Neuronal stem cell (in vitro differentiated cells): ENCODE results near the gene LMO2.

Experiments
- DNase-seq: peaks from one replicate; pipeline ENCODE4 v3.0.0-alpha.2; 2013; ENCODE audit warnings: low spot score
- H2AFZ ChIP-seq: one replicate; pipeline ENCODE4 v1.6.1; 2013; ENCODE audit warnings: mild to moderate bottlenecking, low read length, inconsistent platforms
- H2AK5ac ChIP-seq: 2 replicates; pipeline ENCODE4 v1.6.1; 2013; ENCODE audit warnings: low read depth, mild to moderate bottlenecking, inconsistent platforms, low read length, moderate library complexity, mixed read lengths
- H2BK120ac ChIP-seq: 2 replicates; pipeline ENCODE4 v1.6.1; 2013; ENCODE audit warnings: low read depth, mild to moderate bottlenecking, inconsistent platforms, low read length, moderate library complexity, mixed read lengths
- H2BK12ac ChIP-seq: one replicate; pipeline ENCODE4 v1.6.1; 2013; ENCODE audit warnings: low read length, inconsistent platforms
- H2BK15ac ChIP-seq: 2 replicates; pipeline ENCODE4 v1.6.1; 2013; ENCODE audit warnings: mild to moderate bottlenecking, low read length, inconsistent platforms, mixed read lengths
- H2BK5ac ChIP-seq: one replicate; pipeline ENCODE4 v1.6.1; 2013; ENCODE audit warnings: inconsistent platforms, mild to moderate bottlenecking, low read length, moderate library complexity
- H3K14ac ChIP-seq: one replicate; pipeline ENCODE4 v1.6.1; 2013; ENCODE audit warnings: low read length, inconsistent platforms
- H3K18ac ChIP-seq: 2 replicates; pipeline ENCODE4 v1.6.1; 2013; ENCODE audit warnings: low read length, inconsistent platforms
- H3K23ac ChIP-seq: 2 replicates; pipeline ENCODE4 v1.6.1; 2013; ENCODE audit warnings: low read depth, mild to moderate bottlenecking, mixed read lengths, low read length, inconsistent platforms; ENCODE audit not compliant: poor library complexity
- H3K27ac ChIP-seq: replicated peaks from 3 replicates; pipeline ENCODE4 v1.5.1; 2013; ENCODE audit warnings: low read length, inconsistent platforms
- H3K27me3 ChIP-seq, 3 experiments: 2 replicates each; pipeline ENCODE4 v1.6.1; 2013; ENCODE audit warnings: low read length in 3 of 3, mild to moderate bottlenecking in 2 of 3, inconsistent platforms in 1 of 3, low read depth in 1 of 3, mixed read lengths in 1 of 3, moderate library complexity in 1 of 3; ENCODE audit not compliant: control insufficient read depth in 3 of 3, insufficient read depth in 3 of 3
- H3K36me3 ChIP-seq, 2 donors: replicated peaks in 1 of 2; 2 replicates each; pipeline ENCODE4 v1.6.1; 2013; ENCODE audit warnings: low read length in 2 of 2; ENCODE audit not compliant: control insufficient read depth in 2 of 2, insufficient read depth in 2 of 2
- H3K4ac ChIP-seq: 2 replicates; pipeline ENCODE4 v1.6.1; 2013; ENCODE audit warnings: inconsistent platforms, mild to moderate bottlenecking, low read length, moderate library complexity
- H3K4me1 ChIP-seq, 2 donors: 1 replicate in 1 of 2; 2 replicates in 1 of 2; pipeline ENCODE4 v1.6.1; 2013; ENCODE audit warnings: low read length in 2 of 2, low read depth in 1 of 2; ENCODE audit not compliant: control insufficient read depth in 2 of 2, insufficient read depth in 1 of 2
- H3K4me2 ChIP-seq: one replicate; pipeline ENCODE4 v1.6.1; 2013; ENCODE audit warnings: mild to moderate bottlenecking, low read length, inconsistent platforms; ENCODE audit not compliant: insufficient read depth, poor library complexity, severe bottlenecking
- H3K4me3 ChIP-seq, 2 donors: 2 replicates each; pipeline ENCODE4 v1.5.1; 2013; ENCODE audit warnings: low read length in 2 of 2, mild to moderate bottlenecking in 2 of 2, inconsistent platforms in 1 of 2, moderate library complexity in 1 of 2
- H3K79me1 ChIP-seq: one replicate; pipeline ENCODE4 v1.6.1; 2013; ENCODE audit warnings: low read depth, mild to moderate bottlenecking, inconsistent platforms, low read length, moderate library complexity
- H3K9ac ChIP-seq: one replicate; pipeline ENCODE4 v1.6.1; 2013; ENCODE audit warnings: mild to moderate bottlenecking, low read depth, low read length, inconsistent platforms; ENCODE audit not compliant: poor library complexity
- H3K9me3 ChIP-seq, 2 donors: replicated peaks in 1 of 2; 2 replicates each; pipeline versions ENCODE3 to v1.6.1; 2013; ENCODE audit warnings: low read length in 2 of 2, mild to moderate bottlenecking in 2 of 2, inconsistent platforms in 1 of 2, low read depth in 1 of 2, mixed read lengths in 1 of 2, moderate library complexity in 1 of 2; ENCODE audit not compliant: control insufficient read depth in 2 of 2, insufficient read depth in 1 of 2
- H4K8ac ChIP-seq: one replicate; pipeline ENCODE4 v1.6.1; 2013; ENCODE audit warnings: low read depth, mild to moderate bottlenecking, inconsistent platforms, low read length, moderate library complexity
- H4K91ac ChIP-seq: one replicate; pipeline ENCODE4 v1.6.1; 2013; ENCODE audit warnings: low read length, low read depth, mild to moderate bottlenecking, inconsistent platforms; ENCODE audit not compliant: poor library complexity
- WGBS, 2 donors: extraction: QIAGEN DNeasy Blood & Tissue Kit; methylation state at CpG; one replicate each; pipeline ENCODE4 v1.1.7; 2013; ENCODE audit warnings: missing lambda C conversion rate in 2 of 2, mixed read lengths in 1 of 2; ENCODE audit not compliant: insufficient read length in 2 of 2, insufficient replicate concordance in 1 of 2; ENCODE audit errors: extremely low coverage in 2 of 2; 5-methylcytosine and 5-hydroxymethylcytosine counted together

LMO2 gene

GRCh38 chr11:33857933-33858371 is 33.9 kb downstream of the LMO2 start:
- Histone ChIP-seq H3K18ac (no peak overlapping the region), H2BK12ac (no peak overlapping the region), H3K9me3 (no peaks in the 10 kb centered on the region), H2BK15ac (no peak overlapping the region), H2BK120ac (no peak overlapping the region), H3K4me1 (peaks cover 0 to 3% of the 10 kb centered on the region in 2 donors), H4K91ac (no peak overlapping the region), H3K36me3 (no peaks in the 10 kb centered on the region), H3K9ac (no peak overlapping the region), H2AFZ (no peak overlapping the region), H3K27ac (no peak overlapping the region), H2BK5ac (no peak overlapping the region), H3K4me2 (no peak overlapping the region), H3K79me1 (no peaks in the 10 kb centered on the region), H4K8ac (no peak overlapping the region), H3K27me3 (peaks cover 0 to 67% (median 0%) of the 10 kb centered on the region in 3 experiments), H2AK5ac (no peak overlapping the region), H3K23ac (no peak overlapping the region), H3K4ac (no peak overlapping the region), H3K14ac (no peak overlapping the region), H3K4me3 (no peak overlapping the region)
- DNase-seq = peak; percentile 76
- no CpG with 5 or more reads among the region's 10 CpGs for WGBS, 2 donors

- Histone ChIP-seq H3K23ac (no peak overlapping the region), H3K36me3 (no peaks in the 10 kb centered on the region), H3K4me1 (no peaks in the 10 kb centered on the region), H2AFZ (no peak overlapping the region), H3K4me2 (no peak overlapping the region), H3K14ac (no peak overlapping the region), H3K9me3 (no peaks in the 10 kb centered on the region), H4K91ac (no peak overlapping the region), H4K8ac (no peak overlapping the region), H3K27ac (no peak overlapping the region), H2BK5ac (no peak overlapping the region), H2BK12ac (no peak overlapping the region), H2AK5ac (no peak overlapping the region), H3K4me3 (no peak overlapping the region), H3K79me1 (no peaks in the 10 kb centered on the region), H3K9ac (no peak overlapping the region), H2BK120ac (no peak overlapping the region), H3K18ac (no peak overlapping the region), H2BK15ac (no peak overlapping the region), H3K4ac (no peak overlapping the region), H3K27me3 (peaks cover 0 to 53% (median 0%) of the 10 kb centered on the region in 3 experiments)
- no peak for DNase-seq
- no CpG with 5 or more reads among the region's 2 CpGs for WGBS, 2 donors
Measured at GRCh38 chr11:33855500-33855899, 36.4 kb downstream of the LMO2 start.

- Histone ChIP-seq H2AK5ac (no peak overlapping the region), H2BK12ac (no peak overlapping the region), H2BK5ac (no peak overlapping the region), H3K27ac (no peak overlapping the region), H3K14ac (no peak overlapping the region), H3K36me3 (no peaks in the 10 kb centered on the region), H3K23ac (no peak overlapping the region), H2BK120ac (no peak overlapping the region), H3K27me3 (peaks cover 0 to 23% (median 0%) of the 10 kb centered on the region in 3 experiments), H4K8ac (no peak overlapping the region), H4K91ac (no peak overlapping the region), H3K9ac (no peak overlapping the region), H3K4ac (no peak overlapping the region), H3K4me2 (no peak overlapping the region), H3K79me1 (no peaks in the 10 kb centered on the region), H3K4me1 (no peaks in the 10 kb centered on the region), H2BK15ac (no peak overlapping the region), H3K4me3 (no peak overlapping the region), H2AFZ (no peak overlapping the region), H3K9me3 (no peaks in the 10 kb centered on the region), H3K18ac (no peak overlapping the region)
- no CpG with 5 or more reads among the region's 6 CpGs for WGBS, 2 donors
- DNase-seq = no peak
Measured at GRCh38 chr11:33848717-33849390, 43.0 kb downstream of the LMO2 start.

- Histone ChIP-seq H3K79me1 (no peaks in the 10 kb centered on the region), H2BK5ac (no peak overlapping the region), H3K23ac (no peak overlapping the region), H3K18ac (no peak overlapping the region), H3K9me3 (no peaks in the 10 kb centered on the region), H2BK12ac (no peak overlapping the region), H4K91ac (no peak overlapping the region), H3K4me1 (no peaks in the 10 kb centered on the region), H3K14ac (no peak overlapping the region), H2AK5ac (no peak overlapping the region), H4K8ac (no peak overlapping the region), H2BK120ac (no peak overlapping the region), H3K4me3 (no peak overlapping the region), H3K27ac (no peak overlapping the region), H3K4ac (no peak overlapping the region), H2BK15ac (no peak overlapping the region), H3K4me2 (no peak overlapping the region), H3K27me3 (peaks cover 0 to 22% (median 0%) of the 10 kb centered on the region in 3 experiments), H3K9ac (no peak overlapping the region), H3K36me3 (no peaks in the 10 kb centered on the region), H2AFZ (no peak overlapping the region)
- DNase-seq = no peak
- WGBS, 2 donors = no CpG with 5 or more reads among the region's 1 CpG
Measured at GRCh38 chr11:33847251-33847650, 44.6 kb downstream of the LMO2 start.
